Epithelial cell of esophagus (primary cell): ENCODE measurements around the gene RAD51C.

Source experiments
- DNase-seq: peaks from one replicate; pipeline ENCODE4 v3.0.0; 2010; ENCODE audit warnings: low read depth
- H3K4me3 ChIP-seq: 2 replicates; pipeline ENCODE4 v1.5.1; 2011; ENCODE audit warnings: mild to moderate bottlenecking, low read length, control low read depth
- TF ChIP-seq, protein P1 (sequence below): IDR thresholded peaks from 2 replicates; pipeline ENCODE4 v1.5.1; 2011; ENCODE audit warnings: low read depth, mild to moderate bottlenecking, low read length, control low read depth, inconsistent platforms; ENCODE audit not compliant: insufficient read depth; ENCODE audit errors: missing control alignments

RAD51C gene

DNA sequence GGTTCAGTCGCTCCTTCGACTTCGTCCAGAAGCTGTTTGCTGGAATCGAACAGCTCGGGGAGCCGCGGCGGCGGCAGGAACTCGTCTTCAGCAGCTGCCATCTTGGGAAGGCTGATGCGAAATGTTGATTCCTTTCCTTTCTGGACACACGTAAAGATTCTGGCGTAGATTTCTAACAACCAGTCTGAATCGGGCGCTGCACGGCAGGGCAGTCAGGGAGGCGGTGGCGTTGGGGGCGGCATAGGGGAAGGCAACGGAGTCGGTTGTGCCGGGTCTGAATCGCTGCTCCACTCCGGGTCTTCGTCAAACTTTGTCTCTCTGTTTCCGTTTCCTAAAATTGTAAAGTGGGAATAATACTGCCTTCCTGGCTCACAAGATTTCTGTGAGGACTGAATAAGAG, 30.9 kb upstream of the RAD51C start:
- TF ChIP-seq, protein P1, sequence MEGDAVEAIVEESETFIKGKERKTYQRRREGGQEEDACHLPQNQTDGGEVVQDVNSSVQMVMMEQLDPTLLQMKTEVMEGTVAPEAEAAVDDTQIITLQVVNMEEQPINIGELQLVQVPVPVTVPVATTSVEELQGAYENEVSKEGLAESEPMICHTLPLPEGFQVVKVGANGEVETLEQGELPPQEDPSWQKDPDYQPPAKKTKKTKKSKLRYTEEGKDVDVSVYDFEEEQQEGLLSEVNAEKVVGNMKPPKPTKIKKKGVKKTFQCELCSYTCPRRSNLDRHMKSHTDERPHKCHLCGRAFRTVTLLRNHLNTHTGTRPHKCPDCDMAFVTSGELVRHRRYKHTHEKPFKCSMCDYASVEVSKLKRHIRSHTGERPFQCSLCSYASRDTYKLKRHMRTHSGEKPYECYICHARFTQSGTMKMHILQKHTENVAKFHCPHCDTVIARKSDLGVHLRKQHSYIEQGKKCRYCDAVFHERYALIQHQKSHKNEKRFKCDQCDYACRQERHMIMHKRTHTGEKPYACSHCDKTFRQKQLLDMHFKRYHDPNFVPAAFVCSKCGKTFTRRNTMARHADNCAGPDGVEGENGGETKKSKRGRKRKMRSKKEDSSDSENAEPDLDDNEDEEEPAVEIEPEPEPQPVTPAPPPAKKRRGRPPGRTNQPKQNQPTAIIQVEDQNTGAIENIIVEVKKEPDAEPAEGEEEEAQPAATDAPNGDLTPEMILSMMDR = no peak
- H3K4me3 ChIP-seq = no peak overlapping the region
- DNase-seq = no peak

DNA sequence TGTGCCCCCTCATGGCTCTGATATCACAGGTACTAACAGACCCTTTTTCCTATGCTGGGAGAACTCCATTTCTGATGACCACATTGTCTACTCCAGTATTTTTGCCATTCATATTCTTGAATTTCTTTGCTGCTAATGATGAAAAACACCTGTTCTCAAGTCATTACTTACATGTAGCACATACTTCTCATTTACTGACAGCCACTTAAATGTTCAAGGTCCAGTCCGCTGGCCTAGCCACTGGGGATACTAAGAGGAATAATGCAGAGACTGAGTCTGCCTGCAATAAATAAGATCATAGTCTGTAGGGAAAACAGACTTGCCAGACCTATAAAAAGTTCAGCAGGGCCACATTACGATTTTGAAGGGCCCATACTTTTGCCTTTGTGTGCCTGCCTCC, 28.1 kb upstream of the RAD51C start:
- no peak overlapping the region for H3K4me3 ChIP-seq
- no peak for DNase-seq
- TF ChIP-seq, protein P1 = no peak

DNA sequence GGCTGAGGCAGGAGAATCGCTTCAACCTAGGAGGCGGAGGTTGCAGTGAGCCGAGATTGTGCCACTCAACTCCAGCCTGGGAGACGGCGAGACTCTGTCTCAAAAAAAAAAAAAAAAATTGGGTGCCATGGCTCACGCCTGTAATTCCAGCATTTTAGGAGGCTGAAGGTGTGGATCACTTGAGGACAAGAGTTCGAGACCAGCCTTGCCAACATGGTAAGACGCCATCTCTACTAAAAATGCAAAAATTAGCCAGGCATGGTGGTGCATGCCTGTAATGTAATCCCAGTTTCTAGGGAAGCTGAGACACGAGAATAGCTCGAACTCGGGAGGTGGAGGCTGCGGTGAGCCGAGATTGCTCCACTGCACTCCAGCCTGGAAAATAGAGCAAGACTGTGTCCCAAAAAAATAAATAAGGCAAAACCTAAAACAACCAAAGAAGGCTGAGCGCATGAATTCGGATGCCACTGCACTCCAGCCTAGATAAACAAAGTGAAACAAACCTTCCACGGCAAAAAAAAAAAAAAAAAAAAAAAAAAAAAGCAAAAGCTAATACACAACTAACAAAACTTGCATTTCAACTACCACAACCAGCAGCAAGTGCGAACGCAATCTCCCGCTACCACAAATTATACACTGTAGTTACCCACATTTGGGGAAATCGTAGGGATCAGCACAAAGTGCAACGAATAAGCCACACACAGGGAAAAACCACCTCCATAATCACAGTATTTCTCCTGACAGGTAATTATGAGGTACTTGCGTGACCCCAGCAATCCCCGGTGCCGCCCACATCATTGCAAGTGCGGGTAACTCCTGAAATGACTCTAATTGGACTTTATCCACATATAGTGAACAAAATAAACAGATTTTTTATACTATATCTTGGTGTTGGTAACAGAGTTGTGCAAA, 26.2 kb upstream of the RAD51C start:
- TF ChIP-seq, protein P1 = no peak
- DNase-seq = no peak

DNA sequence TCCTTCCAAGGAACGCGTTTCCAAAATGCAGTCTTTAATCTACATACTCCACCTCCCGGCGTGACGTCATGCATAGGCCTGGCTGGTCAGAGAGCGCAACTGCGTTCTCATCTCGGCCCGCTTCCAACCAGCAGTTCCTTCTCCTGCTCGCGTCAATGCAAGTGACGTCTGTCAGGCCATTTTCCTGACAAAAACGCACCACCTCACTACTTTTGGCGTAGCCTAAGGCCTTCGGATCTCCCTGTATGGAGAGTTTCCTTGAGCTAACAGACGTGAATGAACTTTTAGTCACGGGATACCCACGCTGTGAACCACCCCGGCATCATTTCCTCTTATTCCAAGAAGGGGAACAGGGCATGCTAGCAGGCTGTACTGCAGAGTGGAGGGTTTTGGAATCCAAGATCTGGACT, 25.5 kb upstream of the RAD51C start:
- DNase-seq = peak; percentile 80
- H3K4me3 ChIP-seq = peak overlapping the region; percentile 37
- TF ChIP-seq, protein P1 = no peak

More for the DNA sequence above, 26.2 kb upstream of the RAD51C start:
- H3K4me3 ChIP-seq = peak overlapping the region; percentile 37

DNA sequence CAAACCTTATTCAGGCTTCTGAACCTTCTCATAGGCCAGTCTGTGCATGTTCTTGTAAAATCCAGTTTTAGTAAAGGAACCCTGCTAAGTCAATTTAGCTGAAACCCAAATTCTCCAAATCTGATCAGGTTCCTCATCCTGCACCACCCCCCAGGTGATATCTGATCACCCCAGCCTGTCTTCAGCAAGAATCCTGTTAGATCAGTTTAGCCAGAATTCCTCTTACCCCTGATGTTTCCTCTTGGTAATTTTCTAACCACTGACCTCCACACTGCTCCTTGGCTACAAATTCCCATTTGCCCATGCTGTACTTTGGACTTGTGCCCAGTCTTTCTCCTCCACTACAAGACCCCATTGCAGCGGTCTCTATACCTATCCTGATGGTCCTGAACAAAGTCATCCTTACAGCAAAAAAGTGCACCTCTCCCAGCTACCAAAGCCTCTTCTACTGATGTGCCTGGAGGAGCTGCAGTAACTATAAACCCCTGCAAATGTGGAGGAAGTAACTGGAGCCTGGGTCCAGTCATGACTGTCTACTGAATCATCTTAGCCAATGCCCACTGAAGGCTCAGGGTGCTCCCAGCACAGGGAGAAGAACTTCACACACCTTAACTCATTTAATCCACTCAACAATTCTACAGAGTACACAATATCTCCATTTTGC, 24.3 kb upstream of the RAD51C start:
- DNase-seq = peak; percentile 71
- H3K4me3 ChIP-seq = no peak overlapping the region

DNA sequence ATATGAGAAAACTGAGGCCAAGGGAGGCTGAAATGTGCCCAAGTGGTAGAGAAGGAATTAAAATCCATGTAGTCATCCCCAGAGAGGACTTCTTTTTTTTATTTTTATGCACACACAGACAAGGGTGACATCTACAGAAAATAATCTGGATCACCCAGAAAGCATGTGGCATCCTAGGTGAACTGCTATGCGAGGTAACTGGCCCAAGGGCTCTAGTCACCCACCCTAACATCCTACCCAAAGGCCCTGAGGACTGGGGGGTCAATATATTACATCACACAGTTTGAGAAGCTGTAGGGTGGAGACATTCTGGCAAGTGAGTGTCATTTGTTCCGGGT, 23.8 kb upstream of the RAD51C start:
- no peak overlapping the region for H3K4me3 ChIP-seq
- no peak for DNase-seq
- TF ChIP-seq, protein P1 = no peak

More for the DNA sequence above, 24.3 kb upstream of the RAD51C start:
- TF ChIP-seq, protein P1 = no peak
